ENCODE measurements around the gene SMAD2.

Gene SMAD2

GRCh38 chr18:47881042-47881441 lies 49.4 kb downstream of the SMAD2 start:
- no peak overlapping the region for H3K4me2 ChIP-seq (ENCODE audit: low read depth, low read length, poor library complexity, severe bottlenecking)
- no peaks in the 10 kb centered on the region for H3K9me2 ChIP-seq (replicated peaks; ENCODE audit: low read depth, low read length)
- H3K36me3 ChIP-seq (ENCODE audit: insufficient read depth, low read length): peaks cover 47% of the 10 kb centered on the region
- H3K4me1 ChIP-seq (ENCODE audit: insufficient read depth, low read length, poor library complexity, severe bottlenecking): peaks cover 10% of the 10 kb centered on the region
- no peaks in the 10 kb centered on the region for H3K9me3 ChIP-seq (ENCODE audit: insufficient read depth, low read depth, low read length)
- H3K79me2 ChIP-seq (ENCODE audit: insufficient read depth, low read length): peaks cover 63% of the 10 kb centered on the region
- no peaks in the 10 kb centered on the region for H3K27me3 ChIP-seq (ENCODE audit: insufficient read depth, low read length, poor library complexity, severe bottlenecking)
- TF ChIP-seq CTCF (conservative IDR thresholded peaks at IDR 0.05; ENCODE audit: low read length): no peak
- no peak for TF ChIP-seq EZH2phosphoT487 (IDR thresholded peaks at IDR 0.05; ENCODE audit: borderline replicate concordance)
- H3F3A ChIP-seq (ENCODE audit: low read depth): peaks cover 5% of the 10 kb centered on the region
- no peak overlapping the region for H2AFZ ChIP-seq (ENCODE audit: low read length)
- H4K20me1 ChIP-seq (ENCODE audit: insufficient read depth, low read length, poor library complexity, severe bottlenecking): peaks cover 21% of the 10 kb centered on the region
- no peak overlapping the region for H3K9ac ChIP-seq (ENCODE audit: low read depth, low read length, poor library complexity, severe bottlenecking)
- H3K4me3 ChIP-seq (ENCODE audit: low read length, poor library complexity, severe bottlenecking): no peak overlapping the region

- Histone ChIP-seq H3K36me3 (ENCODE audit: insufficient read depth, low read length) (peaks cover 32% of the 10 kb centered on the region; the same call in 1 of the 2 replicates), H3K9ac (ENCODE audit: low read depth, low read length, poor library complexity, severe bottlenecking) (no peak overlapping the region), H3F3A (ENCODE audit: low read depth) (no peaks in the 10 kb centered on the region), H3K27me3 (ENCODE audit: insufficient read depth, low read length, poor library complexity, severe bottlenecking) (no peaks in the 10 kb centered on the region), H2AFZ (ENCODE audit: low read length) (no peak overlapping the region), H3K4me3 (ENCODE audit: low read length, poor library complexity, severe bottlenecking) (no peak overlapping the region), H4K20me1 (ENCODE audit: insufficient read depth, low read length, poor library complexity, severe bottlenecking) (peaks cover 20% of the 10 kb centered on the region), H3K79me2 (ENCODE audit: insufficient read depth, low read length) (peaks cover 71% of the 10 kb centered on the region), H3K9me2 (replicated peaks; ENCODE audit: low read depth, low read length) (no peaks in the 10 kb centered on the region), H3K4me1 (ENCODE audit: insufficient read depth, low read length, poor library complexity, severe bottlenecking) (no peaks in the 10 kb centered on the region), H3K9me3 (ENCODE audit: insufficient read depth, low read depth, low read length) (no peaks in the 10 kb centered on the region), H3K4me2 (ENCODE audit: low read depth, low read length, poor library complexity, severe bottlenecking) (no peak overlapping the region)
- TF ChIP-seq EZH2phosphoT487 (IDR thresholded peaks at IDR 0.05; ENCODE audit: borderline replicate concordance) (no peak), CTCF (conservative IDR thresholded peaks at IDR 0.05; ENCODE audit: low read length) (no peak)
These were observed 52.6 kb downstream of the SMAD2 start for GRCh38 chr18:47877892-47878291.

- H3K36me3 ChIP-seq (ENCODE audit: insufficient read depth, low read length): peaks cover 28% of the 10 kb centered on the region; the same call in 1 of the 2 replicates
- peaks cover 74% of the 10 kb centered on the region for H3K79me2 ChIP-seq (ENCODE audit: insufficient read depth, low read length)
- TF ChIP-seq CTCF (conservative IDR thresholded peaks at IDR 0.05; ENCODE audit: low read length) (peak; percentile 37), EZH2phosphoT487 (IDR thresholded peaks at IDR 0.05; ENCODE audit: borderline replicate concordance) (no peak)
These were observed 53.6 kb downstream of the SMAD2 start for GRCh38 chr18:47876813-47877212.

More at GRCh38 chr18:47876813-47877212, 53.6 kb downstream of the SMAD2 start:
- no peak overlapping the region for H3K4me3 ChIP-seq (ENCODE audit: low read length, poor library complexity, severe bottlenecking)
- H3K9me2 ChIP-seq (replicated peaks; ENCODE audit: low read depth, low read length): no peaks in the 10 kb centered on the region
- H3K4me2 ChIP-seq (ENCODE audit: low read depth, low read length, poor library complexity, severe bottlenecking): no peak overlapping the region
- no peaks in the 10 kb centered on the region for H3K4me1 ChIP-seq (ENCODE audit: insufficient read depth, low read length, poor library complexity, severe bottlenecking)
- no peak overlapping the region for H2AFZ ChIP-seq (ENCODE audit: low read length)
- H3K9ac ChIP-seq (ENCODE audit: low read depth, low read length, poor library complexity, severe bottlenecking): no peak overlapping the region
- no peaks in the 10 kb centered on the region for H3F3A ChIP-seq (ENCODE audit: low read depth)
- H4K20me1 ChIP-seq (ENCODE audit: insufficient read depth, low read length, poor library complexity, severe bottlenecking): peaks cover 28% of the 10 kb centered on the region
- no peaks in the 10 kb centered on the region for H3K9me3 ChIP-seq (ENCODE audit: insufficient read depth, low read depth, low read length)
- H3K27me3 ChIP-seq (ENCODE audit: insufficient read depth, low read length, poor library complexity, severe bottlenecking): no peaks in the 10 kb centered on the region

Measured in Loucy (cell line).